Lung (tissue), 12 donors: ENCODE results near the gene LIMK1. TPM values are rescaled to one million over a fixed set of nuclear protein-coding genes. Genes with fewer than 3 reads are reported as not detected.

Experiments
- ATAC-seq: fragments of 200-7000 bp; cut with Tn5 transposase; one replicate; pipeline ENCODE4 v1.9.1; 2020; ENCODE audit warnings: moderate number of reproducible peaks; ENCODE audit not compliant: insufficient read depth, low FRiP score
- DNase-seq, 3 donors: peaks; one replicate each; pipeline ENCODE4 v3.0.0-alpha.2; 2013 to 2017
- H3K27ac ChIP-seq, 2 donors: one replicate each; pipeline ENCODE4 v1.5.1; 2013; ENCODE audit warnings: mild to moderate bottlenecking in 2 of 2, moderate library complexity in 2 of 2, control low read depth in 1 of 2, inconsistent platforms in 1 of 2, low read depth in 1 of 2, low read length in 1 of 2
- H3K27me3 ChIP-seq, 3 donors: one replicate each; pipeline ENCODE4 v1.5.1; 2013; ENCODE audit warnings: low read length in 2 of 3; ENCODE audit not compliant: control insufficient read depth in 3 of 3, insufficient read depth in 3 of 3
- H3K36me3 ChIP-seq, 4 donors: one replicate each; pipeline ENCODE4 v1.5.1; 2013; ENCODE audit warnings: low read length in 4 of 4, mild to moderate bottlenecking in 1 of 4, moderate library complexity in 1 of 4; ENCODE audit not compliant: control insufficient read depth in 4 of 4, insufficient read depth in 4 of 4
- H3K4me1 ChIP-seq, 5 donors: one replicate each; pipeline ENCODE4 v1.5.1; 2013; ENCODE audit warnings: low read length in 5 of 5, mild to moderate bottlenecking in 2 of 5, moderate library complexity in 1 of 5; ENCODE audit not compliant: control insufficient read depth in 5 of 5, insufficient read depth in 5 of 5
- H3K4me3 ChIP-seq: one replicate; pipeline ENCODE4 v1.5.1; 2013; ENCODE audit warnings: mild to moderate bottlenecking, control low read depth, moderate library complexity
- H3K9ac ChIP-seq, 2 donors: one replicate each; pipeline ENCODE4 v1.5.1; 2013; ENCODE audit warnings: low read length in 2 of 2, control low read depth in 1 of 2; ENCODE audit not compliant: insufficient read depth in 1 of 2
- H3K9me3 ChIP-seq, 4 donors: one replicate each; pipeline ENCODE4 v1.5.1; 2013; ENCODE audit warnings: low read length in 3 of 4, mild to moderate bottlenecking in 1 of 4, moderate library complexity in 1 of 4; ENCODE audit not compliant: control insufficient read depth in 4 of 4, insufficient read depth in 3 of 4
- WGBS, 2 donors: extraction: QIAGEN DNeasy Blood & Tissue Kit; methylation state at CpG; one replicate each; pipeline ENCODE4 v1.1.7; 2013; 5-methylcytosine and 5-hydroxymethylcytosine counted together
- polyA plus RNA-seq, 2 donors: library from polyadenylated mRNA; stranded (reverse); fragments of 200-250 nt; gene quantifications; one replicate each; pipeline ENCODE4 v1.2.1, GENCODE V29; 2013
- total RNA-seq, 2 donors: library from RNA; depleted of rRNA in 1 of 2; stranded (reverse); fragments of >200 nt in 1 of 2; gene quantifications; one replicate each; pipeline ENCODE4 v1.2.1, GENCODE V29; 2014 to 2021
- TF ChIP-seq, protein P1 (sequence below): IDR thresholded peaks from 2 replicates; pipeline ENCODE4 v1.5.1; 2012; ENCODE audit warnings: mild to moderate bottlenecking; ENCODE audit errors: control extremely low read depth, extremely low read depth
- donor health status: control.
- donor health status: control.
- donor health status: Bipolar disorder and iron deficiency.
- donor health status: healthy.
- donor health status: DM: yes; HTN: yes; CAD: no.

Gene LIMK1
- total and polyA plus RNA-seq, 4 donors: 11.2 to 41.0 (median 17.3) TPM

DNA sequence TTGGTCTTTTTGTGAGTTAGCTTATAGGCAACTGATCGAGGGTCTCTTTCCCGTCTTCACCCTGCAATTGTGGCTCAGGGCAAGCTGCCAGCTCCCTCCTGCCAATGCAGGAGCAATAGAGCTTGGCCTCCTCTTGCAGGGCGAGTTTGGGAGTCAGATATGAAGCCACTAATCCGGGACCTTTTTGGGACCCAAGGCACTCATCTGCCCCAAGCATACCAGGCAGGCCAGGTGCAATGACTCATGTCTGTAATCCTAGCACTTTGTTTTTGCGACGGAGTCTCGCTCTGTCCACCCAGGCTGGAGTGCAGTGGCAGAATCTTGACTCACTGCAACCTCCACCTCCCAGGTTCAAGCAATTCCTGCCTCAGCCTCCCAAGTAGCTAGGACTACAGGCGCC, 21.1 kb downstream of the LIMK1 start:
- ATAC-seq: no peak
- TF ChIP-seq, protein P1, sequence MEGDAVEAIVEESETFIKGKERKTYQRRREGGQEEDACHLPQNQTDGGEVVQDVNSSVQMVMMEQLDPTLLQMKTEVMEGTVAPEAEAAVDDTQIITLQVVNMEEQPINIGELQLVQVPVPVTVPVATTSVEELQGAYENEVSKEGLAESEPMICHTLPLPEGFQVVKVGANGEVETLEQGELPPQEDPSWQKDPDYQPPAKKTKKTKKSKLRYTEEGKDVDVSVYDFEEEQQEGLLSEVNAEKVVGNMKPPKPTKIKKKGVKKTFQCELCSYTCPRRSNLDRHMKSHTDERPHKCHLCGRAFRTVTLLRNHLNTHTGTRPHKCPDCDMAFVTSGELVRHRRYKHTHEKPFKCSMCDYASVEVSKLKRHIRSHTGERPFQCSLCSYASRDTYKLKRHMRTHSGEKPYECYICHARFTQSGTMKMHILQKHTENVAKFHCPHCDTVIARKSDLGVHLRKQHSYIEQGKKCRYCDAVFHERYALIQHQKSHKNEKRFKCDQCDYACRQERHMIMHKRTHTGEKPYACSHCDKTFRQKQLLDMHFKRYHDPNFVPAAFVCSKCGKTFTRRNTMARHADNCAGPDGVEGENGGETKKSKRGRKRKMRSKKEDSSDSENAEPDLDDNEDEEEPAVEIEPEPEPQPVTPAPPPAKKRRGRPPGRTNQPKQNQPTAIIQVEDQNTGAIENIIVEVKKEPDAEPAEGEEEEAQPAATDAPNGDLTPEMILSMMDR: no peak
- WGBS, 2 donors: 92 to 93% methylated on average over 8 of the region's 8 CpGs
- H3K36me3 ChIP-seq: peaks cover 0 to 37% (median 9%) of the 10 kb centered on the region in 4 donors
- H3K4me3 ChIP-seq: no peak overlapping the region
- no peak for DNase-seq
- H3K9me3 ChIP-seq: no peaks in the 10 kb centered on the region
- H3K9ac ChIP-seq: no peak overlapping the region
- no peaks in the 10 kb centered on the region for H3K27me3 ChIP-seq
- no peaks in the 10 kb centered on the region for H3K4me1 ChIP-seq
- no peak overlapping the region for H3K27ac ChIP-seq

DNA sequence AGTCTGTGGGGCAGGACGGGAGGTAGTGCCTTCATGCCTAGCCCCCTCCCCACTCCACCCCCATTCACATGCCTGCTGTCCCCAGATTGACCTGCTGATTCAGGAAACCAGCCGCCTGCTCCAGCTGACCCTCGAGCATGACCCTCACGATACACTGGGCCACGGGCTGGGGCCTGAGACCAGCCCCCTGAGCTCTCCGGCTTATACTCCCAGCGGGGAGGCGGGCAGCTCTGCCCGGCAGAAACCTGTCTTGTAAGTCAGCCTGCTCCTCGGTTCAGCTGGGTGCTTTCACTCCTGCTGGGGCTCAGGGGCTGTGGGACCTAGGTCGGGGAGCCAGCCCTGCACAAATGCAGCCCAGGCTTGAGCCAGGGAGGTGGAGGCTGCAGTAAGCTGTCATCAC, 22.4 kb downstream of the LIMK1 start:
- TF ChIP-seq, protein P1: no peak
- peaks cover 0 to 38% (median 12%) of the 10 kb centered on the region in 4 donors for H3K36me3 ChIP-seq
- DNase-seq (no peak), ATAC-seq (no peak)
- H3K27me3 ChIP-seq: no peaks in the 10 kb centered on the region
- no peak overlapping the region for H3K4me3 ChIP-seq
- 93 to 94% methylated on average over 11 of the region's 11 CpGs for WGBS, 2 donors
- H3K4me1 ChIP-seq: no peaks in the 10 kb centered on the region
- no peak overlapping the region for H3K9ac ChIP-seq
- no peaks in the 10 kb centered on the region for H3K9me3 ChIP-seq
- H3K27ac ChIP-seq: no peak overlapping the region

DNA sequence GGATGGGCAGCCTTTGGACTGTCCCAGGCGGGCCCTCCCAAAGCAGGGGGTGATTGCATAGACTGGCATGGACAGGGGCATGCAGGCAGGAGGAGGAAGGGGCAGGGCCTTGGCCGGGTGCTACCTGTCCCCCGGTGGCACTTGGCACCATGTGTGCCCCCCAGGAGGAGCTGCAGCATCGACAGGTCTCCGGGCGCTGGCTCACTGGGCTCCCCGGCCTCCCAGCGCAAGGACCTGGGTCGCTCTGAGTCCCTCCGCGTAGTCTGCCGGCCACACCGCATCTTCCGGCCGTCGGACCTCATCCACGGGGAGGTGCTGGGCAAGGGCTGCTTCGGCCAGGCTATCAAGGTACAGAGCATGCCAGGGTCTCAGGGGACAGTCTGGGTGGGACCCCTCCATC, 23.2 kb downstream of the LIMK1 start:
- 97% methylated on average over 17 to 18 of the region's 18 CpGs for WGBS, 2 donors
- ATAC-seq: no peak

More for the DNA sequence above, 23.2 kb downstream of the LIMK1 start:
- H3K4me3 ChIP-seq: no peak overlapping the region
- no peaks in the 10 kb centered on the region for H3K9me3 ChIP-seq
- DNase-seq: no peak
- H3K4me1 ChIP-seq: no peaks in the 10 kb centered on the region
- peaks cover 0 to 34% (median 13%) of the 10 kb centered on the region in 4 donors for H3K36me3 ChIP-seq
- H3K9ac ChIP-seq: no peak overlapping the region
- H3K27me3 ChIP-seq: no peaks in the 10 kb centered on the region
- no peak overlapping the region for H3K27ac ChIP-seq
- TF ChIP-seq, protein P1: no peak
